H1 (cell line): ENCODE data around the gene OR52E8. TPM values are rescaled to one million over a fixed set of nuclear protein-coding genes. Genes with fewer than 3 reads are reported as not detected.

Experiments used
- CTCF ChIA-PET: fragments of 300-600 bp; sonication (Branson Sonifier 250); formaldehyde crosslinking; loops from one replicate; lab custom pipeline; 2021; ENCODE audit not compliant: partially characterized antibody; lab: Charles Lee
- POLR2A ChIA-PET: fragments of 300-600 bp; sonication (Branson Sonifier 250); formaldehyde crosslinking; loops from one replicate; lab custom pipeline; 2021; ENCODE audit warnings: inconsistent platforms; ENCODE audit not compliant: partially characterized antibody; lab: Charles Lee
- DNase-seq, 2 experiments: peaks; one replicate each; pipeline versions ENCODE4 v3.0.0 to v3.0.0-alpha.2; 2010 to 2022; ENCODE audit warnings: low spot score in 2 of 2, low read depth in 1 of 2, mixed read lengths in 1 of 2
- FAIRE-seq: peaks from 2 replicates; lab custom pipeline; 2011; peaks lifted over from hg19 to GRCh38; lab: Jason Lieb, UNC
- H2AFZ ChIP-seq: 2 replicates; pipeline ENCODE4 v1.8.1; 2012; ENCODE audit warnings: low read length, inconsistent platforms
- H2AK5ac ChIP-seq: 2 replicates; pipeline ENCODE4 v1.6.1; 2013; ENCODE audit warnings: low read depth, low read length
- H2BK120ac ChIP-seq: replicated peaks from 2 replicates; pipeline ENCODE3; 2013; ENCODE audit warnings: low read depth, low read length, inconsistent platforms
- H2BK12ac ChIP-seq: 2 replicates; pipeline ENCODE4 v1.6.1; 2013; ENCODE audit warnings: low read depth, low read length
- H2BK15ac ChIP-seq: 2 replicates; pipeline ENCODE4 v1.6.1; 2013; ENCODE audit warnings: low read length
- H2BK20ac ChIP-seq: 2 replicates; pipeline ENCODE4 v1.6.1; 2013; ENCODE audit warnings: low read length
- H2BK5ac ChIP-seq: 2 replicates; pipeline ENCODE4 v1.6.1; 2013; ENCODE audit warnings: low read depth, low read length
- H3K14ac ChIP-seq: 2 replicates; pipeline ENCODE4 v1.6.1; 2013; ENCODE audit warnings: inconsistent platforms; ENCODE audit not compliant: insufficient read length
- H3K18ac ChIP-seq: 2 replicates; pipeline ENCODE4 v1.6.1; 2013; ENCODE audit warnings: low read length; ENCODE audit errors: extremely low read depth
- H3K23ac ChIP-seq: 2 replicates; pipeline ENCODE4 v1.6.1; 2013; ENCODE audit warnings: inconsistent platforms; ENCODE audit not compliant: insufficient read length
- H3K23me2 ChIP-seq: 2 replicates; pipeline ENCODE4 v1.6.1; 2013; ENCODE audit warnings: low read depth, low read length
- H3K27ac ChIP-seq: 2 replicates; pipeline ENCODE4 v1.6.1; 2011; ENCODE audit warnings: low read depth, low read length, inconsistent platforms
- H3K27me3 ChIP-seq, 4 experiments: replicated peaks in 1 of 4; 1 replicate in 1 of 4; 2 replicates in 3 of 4; pipeline versions ENCODE4 v1.6.1 to v1.8.1; 2011 to 2013; ENCODE audit warnings: low read length in 3 of 4, mild to moderate bottlenecking in 3 of 4, inconsistent platforms in 2 of 4, mixed read lengths in 2 of 4, moderate library complexity in 1 of 4; ENCODE audit not compliant: control insufficient read depth in 3 of 4, insufficient read depth in 3 of 4; ENCODE audit errors: extremely low read depth in 1 of 4
- H3K36me3 ChIP-seq, 4 experiments: 2 replicates each; pipeline versions ENCODE4 v1.6.1 to v1.8.1; 2011 to 2013; ENCODE audit warnings: mild to moderate bottlenecking in 4 of 4, low read length in 3 of 4, moderate library complexity in 2 of 4, control low read depth in 1 of 4, inconsistent platforms in 1 of 4; ENCODE audit not compliant: insufficient read depth in 4 of 4, control insufficient read depth in 2 of 4
- H3K4ac ChIP-seq: replicated peaks from 2 replicates; pipeline ENCODE3; 2013; ENCODE audit warnings: low read length, low read depth, mixed read lengths, inconsistent platforms; ENCODE audit not compliant: insufficient read length
- H3K4me1 ChIP-seq, 4 experiments: replicated peaks in 1 of 4; 1 replicate in 1 of 4; 2 replicates in 3 of 4; pipeline versions ENCODE4 v1.6.1 to v1.8.1; 2011 to 2013; ENCODE audit warnings: low read length in 3 of 4, inconsistent platforms in 2 of 4, mixed read lengths in 1 of 4; ENCODE audit not compliant: insufficient read depth in 4 of 4, control insufficient read depth in 3 of 4
- H3K4me2 ChIP-seq, 2 experiments: 2 replicates each; pipeline versions ENCODE4 v1.6.1 to v1.8.1; 2011 to 2013; ENCODE audit warnings: low read depth in 2 of 2, low read length in 2 of 2, control low read depth in 1 of 2, inconsistent platforms in 1 of 2, mild to moderate bottlenecking in 1 of 2; ENCODE audit not compliant: insufficient read depth in 1 of 2
- H3K4me3 ChIP-seq, 4 experiments: fragments of 200-600, 300-600 bp in 1 of 4; sonication (generic), shearing (Covaris generic), sonication (Bioruptor Twin) in 1 of 4; 2 replicates each; pipeline versions ENCODE4 v1.5.1 to v1.8.1; 2011 to 2016; ENCODE audit warnings: low read length in 4 of 4, low read depth in 3 of 4, control low read depth in 2 of 4, inconsistent platforms in 2 of 4, mild to moderate bottlenecking in 2 of 4, mixed read lengths in 1 of 4, moderate library complexity in 1 of 4; ENCODE audit not compliant: insufficient read depth in 2 of 4; ENCODE audit errors: extremely low read depth in 1 of 4
- H3K56ac ChIP-seq: replicated peaks from 2 replicates; pipeline ENCODE3; 2013; ENCODE audit warnings: low read depth, mild to moderate bottlenecking, mixed read lengths, low read length, inconsistent platforms; ENCODE audit not compliant: insufficient read length
- H3K79me1 ChIP-seq: 2 replicates; pipeline ENCODE4 v1.6.1; 2013; ENCODE audit warnings: low read depth, low read length, control low read depth
- H3K79me2 ChIP-seq, 2 experiments: 2 replicates each; pipeline versions ENCODE4 v1.6.1 to v1.8.1; 2012 to 2013; ENCODE audit warnings: low read length in 2 of 2, mild to moderate bottlenecking in 2 of 2, inconsistent platforms in 1 of 2; ENCODE audit not compliant: insufficient read depth in 2 of 2, control insufficient read depth in 1 of 2
- H3K9ac ChIP-seq, 4 experiments: replicated peaks in 1 of 4; 1 replicate in 1 of 4; 2 replicates in 3 of 4; pipeline versions ENCODE4 v1.6.1 to v1.8.1; 2011 to 2013; ENCODE audit warnings: low read depth in 3 of 4, low read length in 3 of 4, control low read depth in 2 of 4, mild to moderate bottlenecking in 2 of 4, moderate library complexity in 2 of 4, inconsistent platforms in 1 of 4; ENCODE audit errors: extremely low read depth in 1 of 4
- H3K9me3 ChIP-seq, 2 experiments: 2 replicates each; pipeline versions ENCODE4 v1.6.1 to v1.8.1; 2012 to 2013; ENCODE audit warnings: mild to moderate bottlenecking in 2 of 2, moderate library complexity in 2 of 2, control low read depth in 1 of 2, inconsistent platforms in 1 of 2, low read depth in 1 of 2, low read length in 1 of 2, mixed read lengths in 1 of 2; ENCODE audit not compliant: insufficient read depth in 2 of 2
- H4K20me1 ChIP-seq, 2 experiments: replicated peaks in 1 of 2; 2 replicates each; pipeline versions ENCODE3 to v1.8.1; 2011 to 2013; ENCODE audit warnings: inconsistent platforms in 2 of 2, low read length in 2 of 2, mild to moderate bottlenecking in 1 of 2; ENCODE audit not compliant: insufficient read depth in 2 of 2, control insufficient read depth in 1 of 2
- H4K5ac ChIP-seq: 2 replicates; pipeline ENCODE4 v1.6.1; 2013; ENCODE audit warnings: low read length, low read depth, mixed read lengths, inconsistent platforms; ENCODE audit not compliant: insufficient read length
- H4K8ac ChIP-seq: 2 replicates; pipeline ENCODE4 v1.8.0; 2013; ENCODE audit warnings: mild to moderate bottlenecking, moderate library complexity, low read length, inconsistent platforms; ENCODE audit not compliant: insufficient read depth; ENCODE audit errors: extremely low read depth
- H4K91ac ChIP-seq: replicated peaks from 2 replicates; pipeline ENCODE3; 2013; ENCODE audit warnings: low read length, mixed read lengths, inconsistent platforms; ENCODE audit not compliant: insufficient read length
- BACH1 ChIP-seq: IDR thresholded peaks from 2 replicates; pipeline ENCODE4 v1.6.1; 2012; ENCODE audit warnings: low read length, improper control_type of control experiment
- BCL11A ChIP-seq, 2 experiments: IDR thresholded peaks; one replicate each; pipeline ENCODE4 v1.6.1; 2011; ENCODE audit warnings: low read depth in 2 of 2, low read length in 2 of 2, mild to moderate bottlenecking in 2 of 2
- CEBPB ChIP-seq: IDR thresholded peaks from 2 replicates; pipeline ENCODE4 v1.6.1; 2012; ENCODE audit warnings: low read depth, low read length
- HDAC2 ChIP-seq, 2 experiments: fragments of 300-600 bp in 1 of 2; sonication (generic) in 1 of 2; IDR thresholded peaks; 2 replicates each; pipeline ENCODE4 v1.6.1; 2011 to 2012; ENCODE audit warnings: low read depth in 2 of 2, low read length in 2 of 2, mild to moderate bottlenecking in 2 of 2, moderate library complexity in 2 of 2, borderline replicate concordance in 1 of 2, inconsistent platforms in 1 of 2
- RBBP5 ChIP-seq: IDR thresholded peaks from 2 replicates; pipeline ENCODE4 v1.7.1; 2012; ENCODE audit warnings: low read depth, mild to moderate bottlenecking, inconsistent platforms, low read length, moderate library complexity, borderline replicate concordance
- RFX5 ChIP-seq: IDR thresholded peaks from 2 replicates; pipeline ENCODE4 v1.6.1; 2011; ENCODE audit warnings: low read depth, low read length, improper control_type of control experiment, borderline replicate concordance
- SIRT6 ChIP-seq: IDR thresholded peaks from one replicate; pipeline ENCODE4 v1.7.1; 2012; ENCODE audit warnings: low read length, inconsistent platforms
- SRF ChIP-seq: IDR thresholded peaks from 2 replicates; pipeline ENCODE4 v1.6.1; 2011; ENCODE audit warnings: mild to moderate bottlenecking, low read depth, low read length, moderate library complexity
- TAF1 ChIP-seq: IDR thresholded peaks from 2 replicates; pipeline ENCODE4 v1.6.1; 2011; ENCODE audit warnings: mild to moderate bottlenecking, low read depth, low read length
- TCF12 ChIP-seq: IDR thresholded peaks from 2 replicates; pipeline ENCODE4 v1.6.1; 2011; ENCODE audit warnings: low read depth, mild to moderate bottlenecking, low read length
- WGBS, 2 experiments: shearing (Covaris generic) in 1 of 2; methylation state at CpG; one replicate each; pipeline versions ENCODE4 v1.1.6 to v1.1.7; 2013 to 2015; ENCODE audit warnings: low lambda C conversion rate in 2 of 2, mixed read lengths in 2 of 2, inconsistent platforms in 1 of 2, low coverage in 1 of 2, missing lambda C conversion rate in 1 of 2; ENCODE audit not compliant: insufficient replicate concordance in 2 of 2, insufficient coverage in 1 of 2, insufficient read length in 1 of 2; ENCODE audit errors: extremely low coverage in 1 of 2, missing lambda C conversion rate in 1 of 2; 5-methylcytosine and 5-hydroxymethylcytosine counted together
- polyA plus RNA-seq, 7 experiments: library from polyadenylated mRNA; depleted of rRNA in 3 of 7; stranded (reverse) in 5 of 7; unstranded in 2 of 7; fragments of >200 nt in 5 of 7; fragments of 200-250 nt in 2 of 7; gene quantifications; 1 replicate in 5 of 7; 2 replicates in 1 of 7; 4 replicates in 1 of 7; pipeline versions ENCODE4 v1.2.1 to v1.2.3, GENCODE V29; 2011 to 2013; ENCODE audit warnings: missing spikeins in 2 of 7, mixed read lengths in 2 of 7
- total RNA-seq: library from RNA; stranded (reverse); fragmentation: NEBNext Ultra II Directional; extraction: Animal tissue kit (Norgen Biotek cat#: 25700); gene quantifications from 2 replicates; pipeline ENCODE4 v1.2.1, GENCODE V29; 2021
- TF ChIP-seq, protein P1 (sequence below): IDR thresholded peaks from 2 replicates; pipeline ENCODE4 v1.6.1; 2011; ENCODE audit warnings: low read depth, mild to moderate bottlenecking, low read length; ENCODE audit not compliant: insufficient read depth

OR52E8 gene
- total and polyA plus RNA-seq, 2 of the 8 experiments (the other 6 are each of a cell fraction or from before 2014, with no cell fraction given), result not detected

DNA sequence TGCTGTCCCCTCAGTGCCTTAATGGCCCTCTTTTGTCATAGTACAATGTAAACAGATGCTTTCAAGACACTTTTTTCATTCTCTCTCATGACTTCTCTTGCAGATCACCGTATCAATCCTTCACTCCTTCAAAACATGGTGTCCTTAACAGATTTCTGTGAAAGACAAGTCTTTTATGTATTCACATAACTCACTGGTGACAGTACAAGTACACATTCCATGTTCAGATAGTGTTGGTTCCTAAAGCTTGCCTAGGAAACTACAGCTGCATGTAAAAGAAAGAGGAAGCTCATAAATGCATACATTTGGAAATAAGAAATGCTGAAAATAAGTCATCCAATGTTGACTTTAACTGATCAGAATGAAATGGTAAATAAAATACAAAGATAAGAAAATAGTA lies 10.8 kb downstream of the OR52E8 start:
- no peak overlapping the region for H3K4me3 ChIP-seq
- no peak overlapping the region for H3K27ac ChIP-seq
- no peak overlapping the region for H4K91ac ChIP-seq
- CTCF ChIA-PET, result no interaction called here
- H2AFZ ChIP-seq, result no peak overlapping the region
- H3K4ac ChIP-seq, result no peak overlapping the region
- H3K9me3 ChIP-seq, result no peaks in the 10 kb centered on the region
- no peak overlapping the region for H2BK5ac ChIP-seq
- H3K79me1 ChIP-seq, result no peaks in the 10 kb centered on the region
- no peak overlapping the region for H3K4me2 ChIP-seq
- no peak for DNase-seq
- no peak for FAIRE-seq
- H2BK12ac ChIP-seq, result no peak overlapping the region
- H3K56ac ChIP-seq, result no peak overlapping the region
- H3K79me2 ChIP-seq, result no peaks in the 10 kb centered on the region
- H3K18ac ChIP-seq, result no peak overlapping the region
- H2BK15ac ChIP-seq, result no peak overlapping the region
- no peaks in the 10 kb centered on the region for H3K23me2 ChIP-seq
- H4K8ac ChIP-seq, result no peak overlapping the region
- TF ChIP-seq TAF1, result no peak
- TF ChIP-seq TCF12, result no peak
- TF ChIP-seq CEBPB, result no peak
- no peak for TF ChIP-seq HDAC2 (IDR thresholded peaks at IDR 0.05; ENCODE audit: borderline replicate concordance in 1 of 2, low read depth in 2 of 2, low read length in 2 of 2)
- TF ChIP-seq, protein P1, sequence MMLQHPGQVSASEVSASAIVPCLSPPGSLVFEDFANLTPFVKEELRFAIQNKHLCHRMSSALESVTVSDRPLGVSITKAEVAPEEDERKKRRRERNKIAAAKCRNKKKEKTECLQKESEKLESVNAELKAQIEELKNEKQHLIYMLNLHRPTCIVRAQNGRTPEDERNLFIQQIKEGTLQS, result no peak
- no peak for TF ChIP-seq SRF
- TF ChIP-seq BCL11A (IDR thresholded peaks at IDR 0.05; ENCODE audit: low read depth in 2 of 2, low read length in 2 of 2), result no peak
- no peak for TF ChIP-seq RFX5
- TF ChIP-seq RBBP5, result no peak
- no peak for TF ChIP-seq SIRT6
- no peak for TF ChIP-seq BACH1
- no peak overlapping the region for H3K14ac ChIP-seq
- no peaks in the 10 kb centered on the region for H3K36me3 ChIP-seq
- no peak overlapping the region for H3K9ac ChIP-seq
- no peak overlapping the region for H2AK5ac ChIP-seq
- H3K23ac ChIP-seq, result no peak overlapping the region
- POLR2A ChIA-PET, result no interaction called here
- H4K5ac ChIP-seq, result no peak overlapping the region
- H3K4me1 ChIP-seq, result no peaks in the 10 kb centered on the region
- H2BK20ac ChIP-seq, result no peak overlapping the region
- no peak overlapping the region for H2BK120ac ChIP-seq
- H3K27me3 ChIP-seq, result no peaks in the 10 kb centered on the region
- no peaks in the 10 kb centered on the region for H4K20me1 ChIP-seq
- 96% methylated on average over 1 of the region's 1 CpG; no CpG with 5 or more reads in 1 of the 2 experiments for WGBS, 2 experiments
